Natural killer cell (primary cell): ENCODE results near the gene EVL. TPM values are rescaled to one million over a fixed set of nuclear protein-coding genes. Genes with fewer than 3 reads are reported as not detected.

Experiments
- ATAC-seq, 3 donors: fragments of 150-1000 bp in 2 of 3; fragments of 200-7000 bp in 1 of 3; cut with Tn5 transposase; 1 replicate in 1 of 3; 2 replicates in 2 of 3; pipeline ENCODE4 v1.10.0; 2021; ENCODE audit warnings: mild to moderate bottlenecking in 2 of 3, moderate library complexity in 2 of 3
- DNase-seq, 2 donors: peaks; one replicate each; pipeline versions ENCODE4 v3.0.0 to v3.0.0-alpha.2; 2013 to 2021; ENCODE audit warnings: mixed read lengths in 1 of 2
- H3K27ac ChIP-seq: one replicate; pipeline ENCODE4 v1.5.1; 2013; ENCODE audit warnings: mild to moderate bottlenecking, low read length
- H3K27me3 ChIP-seq: one replicate; pipeline ENCODE4 v1.6.1; 2013; ENCODE audit warnings: low read length; ENCODE audit not compliant: control insufficient read depth, insufficient read depth
- H3K36me3 ChIP-seq: one replicate; pipeline ENCODE4 v1.6.1; 2013; ENCODE audit warnings: low read length; ENCODE audit not compliant: control insufficient read depth, insufficient read depth
- H3K4me1 ChIP-seq: one replicate; pipeline ENCODE4 v1.6.1; 2013; ENCODE audit warnings: low read length; ENCODE audit not compliant: control insufficient read depth, insufficient read depth
- H3K4me3 ChIP-seq: one replicate; pipeline ENCODE4 v1.5.1; 2013; ENCODE audit warnings: low read length
- H3K9me3 ChIP-seq: one replicate; pipeline ENCODE4 v1.6.1; 2013; ENCODE audit warnings: low read length; ENCODE audit not compliant: control insufficient read depth, insufficient read depth
- H3K27ac Mint-ChIP-seq, 2 donors: one replicate each; pipeline ENCODE4 v1.8.0; 2022; ENCODE audit warnings: mild to moderate bottlenecking in 2 of 2, mixed read lengths in 2 of 2, moderate library complexity in 1 of 2
- H3K27me3 Mint-ChIP-seq, 2 donors: one replicate each; pipeline ENCODE4 v1.8.0; 2022; ENCODE audit warnings: low read depth in 2 of 2, mixed read lengths in 2 of 2
- H3K36me3 Mint-ChIP-seq: one replicate; pipeline ENCODE4 v1.8.0; 2022; ENCODE audit warnings: mixed read lengths
- H3K4me1 Mint-ChIP-seq, 2 donors: one replicate each; pipeline ENCODE4 v1.8.0; 2022; ENCODE audit warnings: mixed read lengths in 2 of 2
- H3K4me3 Mint-ChIP-seq: one replicate; pipeline ENCODE4 v1.8.0; 2022; ENCODE audit warnings: mild to moderate bottlenecking, moderate library complexity, mixed read lengths
- H3K9me3 Mint-ChIP-seq, 2 donors: one replicate each; pipeline ENCODE4 v1.8.0; 2022; ENCODE audit warnings: mixed read lengths in 2 of 2
- CTCF ChIP-seq: fragments of 200-600 bp; IDR thresholded peaks from one replicate; pipeline ENCODE4 v1.8.0; 2022; ENCODE audit warnings: antibody characterized with exemption
- WGBS: methylation state at CpG from one replicate; pipeline ENCODE4 v1.1.7; 2013; ENCODE audit warnings: missing lambda C conversion rate; ENCODE audit not compliant: insufficient coverage; 5-methylcytosine and 5-hydroxymethylcytosine counted together
- intact Hi-C: fragments of 100-400 bp; cut with micrococcal nuclease; formaldehyde crosslinking; loops from one replicate; pipeline ENCODE4 v1.14.2; 2022
- total RNA-seq, 4 donors: library from RNA; stranded (reverse); fragments of 120-200 nt in 1 of 4; gene quantifications; one replicate each; pipeline versions ENCODE4 v1.2.3 to v1.2.4, GENCODE V29; 2013 to 2022

Gene EVL
- total RNA-seq, 3 donors from 2014 or later (not counting 1 experiment from before 2014, with no cell fraction given): 882 to 1,108 (median 986) TPM

GRCh38 chr14:100048786-100049185 lies 16.4 kb upstream of the EVL start:
- no peak for TF ChIP-seq CTCF
- Mint-ChIP-seq H3K27ac (peak overlapping the region; percentile 22 to 48), H3K27me3 (no peaks in the 10 kb centered on the region), H3K36me3 (no peaks in the 10 kb centered on the region), H3K9me3 (no peaks in the 10 kb centered on the region), H3K4me1 (peaks cover 16 to 21% of the 10 kb centered on the region in 2 donors), H3K4me3 (no peak overlapping the region)
- ATAC-seq (peak; percentile 58 to 83 (median 64)), DNase-seq (peak in 1 of 2 donors; percentile 61)
- Histone ChIP-seq H3K4me3 (no peak overlapping the region), H3K36me3 (no peaks in the 10 kb centered on the region), H3K27me3 (no peaks in the 10 kb centered on the region), H3K4me1 (peaks cover 3% of the 10 kb centered on the region), H3K9me3 (no peaks in the 10 kb centered on the region), H3K27ac (no peak overlapping the region)
- intact Hi-C loops: no loop called here
- WGBS: 83% methylated on average over 2 of the region's 3 CpGs

DNA sequence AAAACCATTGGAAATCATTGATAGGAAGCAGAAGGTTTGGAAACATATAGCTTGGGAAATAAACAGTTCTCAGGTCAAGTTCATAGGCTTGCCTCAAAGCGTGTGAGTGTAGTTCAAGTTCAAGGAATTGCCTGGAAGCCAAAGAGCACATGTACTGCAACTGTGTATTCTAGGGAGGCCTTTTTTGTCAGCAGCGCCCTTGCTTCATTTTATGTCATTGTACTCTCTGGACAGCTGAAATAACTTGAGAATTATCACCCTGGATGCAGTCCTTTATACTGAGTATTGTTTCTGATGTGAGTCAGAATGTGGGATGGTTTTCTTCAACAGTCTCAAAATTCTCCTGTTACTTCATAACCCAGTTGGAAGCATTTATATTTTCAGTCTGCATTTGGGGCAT lies 16.0 kb upstream of the EVL start:
- Histone ChIP-seq H3K27ac (peak overlapping the region; percentile 17), H3K4me1 (peaks cover 3% of the 10 kb centered on the region), H3K36me3 (no peaks in the 10 kb centered on the region), H3K9me3 (no peaks in the 10 kb centered on the region), H3K4me3 (no peak overlapping the region), H3K27me3 (no peaks in the 10 kb centered on the region)
- 91% methylated on average over 2 of the region's 2 CpGs for WGBS
- Mint-ChIP-seq H3K4me3 (no peak overlapping the region), H3K9me3 (no peaks in the 10 kb centered on the region), H3K27ac (peak overlapping the region; percentile 48 to 55), H3K27me3 (no peaks in the 10 kb centered on the region), H3K4me1 (peaks cover 16 to 21% of the 10 kb centered on the region in 2 donors), H3K36me3 (no peaks in the 10 kb centered on the region)
- DNase-seq: no peak
- peak in 2 of 3 donors; percentile 30 to 38 for ATAC-seq
- intact Hi-C loops: no loop called here
- no peak for TF ChIP-seq CTCF

- Histone ChIP-seq H3K4me3 (no peak overlapping the region), H3K27me3 (no peaks in the 10 kb centered on the region), H3K36me3 (no peaks in the 10 kb centered on the region), H3K27ac (no peak overlapping the region), H3K9me3 (no peaks in the 10 kb centered on the region), H3K4me1 (peaks cover 8% of the 10 kb centered on the region)
- TF ChIP-seq CTCF: no peak
- WGBS: 95% methylated on average over 2 of the region's 2 CpGs
- intact Hi-C loops: no loop called here
- Mint-ChIP-seq H3K27me3 (no peaks in the 10 kb centered on the region), H3K4me3 (no peak overlapping the region), H3K36me3 (no peaks in the 10 kb centered on the region), H3K9me3 (no peaks in the 10 kb centered on the region), H3K4me1 (peaks cover 16 to 20% of the 10 kb centered on the region in 2 donors), H3K27ac (no peak overlapping the region)
- DNase-seq: no peak
- ATAC-seq: no peak
Observed at GRCh38 chr14:100051103-100051502, 14.1 kb upstream of the EVL start.

GRCh38 chr14:100051543-100051942 lies 13.7 kb upstream of the EVL start:
- no peaks in the 10 kb centered on the region for H3K9me3 ChIP-seq
- 95% methylated on average over 4 of the region's 5 CpGs for WGBS
- DNase-seq (no peak), ATAC-seq (no peak)
- intact Hi-C loops: no loop called here
- no peaks in the 10 kb centered on the region for H3K27me3 ChIP-seq
- Mint-ChIP-seq H3K27me3 (no peaks in the 10 kb centered on the region), H3K9me3 (no peaks in the 10 kb centered on the region), H3K27ac (no peak overlapping the region), H3K36me3 (no peaks in the 10 kb centered on the region), H3K4me1 (peaks cover 19 to 23% of the 10 kb centered on the region in 2 donors), H3K4me3 (no peak overlapping the region)
- H3K4me1 ChIP-seq: peaks cover 8% of the 10 kb centered on the region
- no peak for TF ChIP-seq CTCF
- no peak overlapping the region for H3K4me3 ChIP-seq
- H3K36me3 ChIP-seq: no peaks in the 10 kb centered on the region
- no peak overlapping the region for H3K27ac ChIP-seq
